Measurements from ENCODE around the gene ZEB1. TPM values are rescaled to one million over a fixed set of nuclear protein-coding genes. Genes with fewer than 3 reads are reported as not detected.

ZEB1 gene
- total and polyA plus RNA-seq, 9 of the 15 experiments (the other 6 are each of a cell fraction or from before 2014, with no cell fraction given) = 2.1 to 8.4 (median 4.9) TPM

DNA sequence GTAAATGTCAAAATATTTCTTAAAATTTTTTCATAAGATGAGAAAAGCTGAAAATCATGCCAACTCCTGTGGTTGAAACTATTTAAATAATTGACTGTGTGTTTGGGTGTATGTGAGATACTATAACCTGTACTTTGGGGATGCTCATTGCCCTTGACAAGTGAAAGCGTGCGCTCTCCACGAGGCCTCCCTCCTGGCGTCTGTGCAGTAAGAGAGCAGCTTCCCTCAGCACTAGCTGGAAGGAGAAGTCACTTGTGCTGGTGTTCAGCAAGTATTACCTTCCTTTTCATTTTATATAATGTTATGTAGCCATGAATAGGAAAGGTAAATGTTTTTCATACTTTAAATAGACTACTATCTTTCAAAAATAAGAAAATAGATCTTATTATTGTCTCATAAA lies 118.9 kb downstream of the ZEB1 start (continued):
- TF ChIP-seq ZNF395 (CRISPR knock-in tag; IDR thresholded peaks at IDR 0.05) (no peak), POLR2B (IDR thresholded peaks at IDR 0.05; ENCODE audit: low read depth, partially characterized antibody) (no peak), TAF7 (tag; IDR thresholded peaks at IDR 0.05) (no peak), MTF1 (CRISPR knock-in tag; IDR thresholded peaks at IDR 0.05; ENCODE audit: borderline replicate concordance) (no peak), ZBTB7A (IDR thresholded peaks at IDR 0.05; ENCODE audit: borderline replicate concordance, control insufficient read depth, low read depth, low read length) (no peak), ZNF764 (CRISPR knock-in tag; IDR thresholded peaks at IDR 0.05; ENCODE audit: low read depth) (no peak), POLR2AphosphoS2 (IDR thresholded peaks at IDR 0.05; ENCODE audit: low read length) (no peak), CHD2 (IDR thresholded peaks at IDR 0.05; ENCODE audit: low read depth, low read length) (no peak), SMAD3 (CRISPR knock-in tag; conservative IDR thresholded peaks at IDR 0.05) (no peak), ZNF282 (CRISPR knock-in tag; IDR thresholded peaks at IDR 0.05) (no peak), MYC (IDR thresholded peaks at IDR 0.05; ENCODE audit: low read depth, low read length) (no peak), MYC (CRISPR knock-in tag; IDR thresholded peaks at IDR 0.05; ENCODE audit: borderline replicate concordance, low read depth) (no peak), MYNN (IDR thresholded peaks at IDR 0.05) (no peak), MYNN (CRISPR knock-in tag; IDR thresholded peaks at IDR 0.05) (no peak), PTTG1 (tag; IDR thresholded peaks at IDR 0.05; ENCODE audit: low read depth) (no peak)
- TF ChIP-seq, protein P1, sequence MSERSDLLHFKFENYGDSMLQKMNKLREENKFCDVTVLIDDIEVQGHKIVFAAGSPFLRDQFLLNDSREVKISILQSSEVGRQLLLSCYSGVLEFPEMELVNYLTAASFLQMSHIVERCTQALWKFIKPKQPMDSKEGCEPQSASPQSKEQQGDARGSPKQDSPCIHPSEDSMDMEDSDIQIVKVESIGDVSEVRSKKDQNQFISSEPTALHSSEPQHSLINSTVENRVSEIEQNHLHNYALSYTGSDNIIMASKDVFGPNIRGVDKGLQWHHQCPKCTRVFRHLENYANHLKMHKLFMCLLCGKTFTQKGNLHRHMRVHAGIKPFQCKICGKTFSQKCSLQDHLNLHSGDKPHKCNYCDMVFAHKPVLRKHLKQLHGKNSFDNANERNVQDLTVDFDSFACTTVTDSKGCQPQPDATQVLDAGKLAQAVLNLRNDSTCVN (CRISPR knock-in tag; IDR thresholded peaks at IDR 0.05) = no peak
